Sigmoid colon (tissue), 7 donors: Measurements from ENCODE around the gene UBIAD1. TPM values are rescaled to one million over a fixed set of nuclear protein-coding genes. Genes with fewer than 3 reads are reported as not detected.

Source experiments
- DNase-seq: peaks from one replicate; pipeline ENCODE4 v3.0.0-alpha.2; 2019
- H3K27ac ChIP-seq, 4 donors: fragments of 200-600 bp; sonication (generic); one replicate each; pipeline ENCODE4 v1.5.1; 2016 to 2019; ENCODE audit warnings: mild to moderate bottlenecking in 1 of 4
- H3K27me3 ChIP-seq, 3 donors: fragments of 200-600 bp; sonication (generic); one replicate each; pipeline ENCODE4 v1.5.1; 2019; ENCODE audit warnings: mild to moderate bottlenecking in 1 of 3
- H3K36me3 ChIP-seq, 4 donors: fragments of 200-600 bp; sonication (generic); one replicate each; pipeline ENCODE4 v1.5.1; 2016 to 2019
- H3K4me1 ChIP-seq, 4 donors: fragments of 200-600 bp; sonication (generic); one replicate each; pipeline ENCODE4 v1.5.1; 2017 to 2019
- H3K4me3 ChIP-seq, 4 donors: fragments of 200-600 bp; sonication (generic); one replicate each; pipeline ENCODE4 v1.5.1; 2017 to 2019; ENCODE audit warnings: mild to moderate bottlenecking in 2 of 4, moderate library complexity in 1 of 4
- H3K9me3 ChIP-seq, 4 donors: fragments of 200-600 bp in 3 of 4; sonication (generic) in 3 of 4; one replicate each; pipeline versions ENCODE4 v1.5.1 to v1.6.1; 2013 to 2019
- EP300 ChIP-seq, 4 donors: sonication (generic); formaldehyde crosslinking; IDR thresholded peaks; one replicate each; pipeline ENCODE4 v1.6.1; 2017; ENCODE audit warnings: antibody characterized with exemption in 4 of 4
- POLR2A ChIP-seq, 2 donors: fragments of 450-650 bp; IDR thresholded peaks; one replicate each; pipeline ENCODE4 v1.6.1; 2016; ENCODE audit warnings: antibody characterized with exemption in 2 of 2, mild to moderate bottlenecking in 2 of 2, moderate library complexity in 2 of 2
- POLR2AphosphoS5 ChIP-seq, 4 donors: sonication (generic); formaldehyde crosslinking; IDR thresholded peaks; one replicate each; pipeline ENCODE4 v1.6.1; 2017; ENCODE audit warnings: antibody characterized with exemption in 4 of 4
- WGBS, 2 donors: extraction: QIAGEN DNeasy Blood & Tissue Kit; methylation state at CpG; one replicate each; pipeline ENCODE4 v1.1.7; 2013; 5-methylcytosine and 5-hydroxymethylcytosine counted together
- intact Hi-C: fragments of 100-400 bp; cut with DNase I; formaldehyde crosslinking; loops from one replicate; pipeline ENCODE4 v1.15.1; 2023
- polyA plus RNA-seq, 3 donors: library from polyadenylated mRNA; stranded (reverse); fragments of 200-250 nt; gene quantifications; one replicate each; pipeline ENCODE4 v1.2.3, GENCODE V29; 2013
- total RNA-seq, 4 donors: library from RNA; depleted of rRNA; stranded (reverse); fragments of >200 nt; gene quantifications; one replicate each; pipeline ENCODE4 v1.1.0, GENCODE V29; 2016
- TF ChIP-seq, protein P1 (sequence below), 4 experiments: fragments of 450-650 bp in 3 of 4; fragments of 200-600 bp in 1 of 4; IDR thresholded peaks; one replicate each; pipeline ENCODE4 v1.5.1; 2016 to 2019; ENCODE audit warnings: antibody characterized with exemption in 4 of 4, mild to moderate bottlenecking in 3 of 4, moderate library complexity in 2 of 4
- donor health status: healthy with polysubstance abuse.
- donor health status: Bipolar disorder and iron deficiency.
- donor health status: healthy.

UBIAD1 gene
- total and polyA plus RNA-seq, 7 donors = 3.6 to 13.6 (median 9.5) TPM

DNA sequence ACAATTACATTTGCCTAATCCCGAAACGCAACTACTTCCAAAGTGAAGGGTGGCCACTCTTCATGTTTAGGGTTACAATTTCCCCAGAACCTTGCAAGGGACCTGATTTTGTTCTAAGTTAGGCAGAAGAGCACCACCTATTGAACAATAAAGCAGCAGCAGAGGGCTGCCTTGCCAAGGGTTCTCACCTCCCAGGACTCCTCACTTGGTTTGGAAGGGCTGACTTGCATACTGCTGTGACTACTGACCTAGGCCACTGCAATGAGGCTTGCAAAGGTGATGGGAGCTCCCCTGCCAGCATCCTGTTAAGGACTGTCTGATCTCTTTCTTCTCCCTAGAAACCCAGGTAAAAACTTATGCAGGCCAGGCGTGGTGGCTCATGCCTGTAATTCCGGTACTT lies 24.8 kb upstream of the UBIAD1 start:
- Histone ChIP-seq H3K4me3 (no peak overlapping the region), H3K36me3 (peaks cover 28 to 76% (median 41%) of the 10 kb centered on the region in 4 donors), H3K27ac (no peak overlapping the region), H3K9me3 (no peaks in the 10 kb centered on the region), H3K27me3 (no peaks in the 10 kb centered on the region), H3K4me1 (no peaks in the 10 kb centered on the region)
- intact Hi-C loops = no loop called here
- DNase-seq = no peak
- TF ChIP-seq EP300 (IDR thresholded peaks at IDR 0.05) (no peak), POLR2A (IDR thresholded peaks at IDR 0.05) (no peak), POLR2AphosphoS5 (IDR thresholded peaks at IDR 0.05) (no peak)
- TF ChIP-seq, protein P1, sequence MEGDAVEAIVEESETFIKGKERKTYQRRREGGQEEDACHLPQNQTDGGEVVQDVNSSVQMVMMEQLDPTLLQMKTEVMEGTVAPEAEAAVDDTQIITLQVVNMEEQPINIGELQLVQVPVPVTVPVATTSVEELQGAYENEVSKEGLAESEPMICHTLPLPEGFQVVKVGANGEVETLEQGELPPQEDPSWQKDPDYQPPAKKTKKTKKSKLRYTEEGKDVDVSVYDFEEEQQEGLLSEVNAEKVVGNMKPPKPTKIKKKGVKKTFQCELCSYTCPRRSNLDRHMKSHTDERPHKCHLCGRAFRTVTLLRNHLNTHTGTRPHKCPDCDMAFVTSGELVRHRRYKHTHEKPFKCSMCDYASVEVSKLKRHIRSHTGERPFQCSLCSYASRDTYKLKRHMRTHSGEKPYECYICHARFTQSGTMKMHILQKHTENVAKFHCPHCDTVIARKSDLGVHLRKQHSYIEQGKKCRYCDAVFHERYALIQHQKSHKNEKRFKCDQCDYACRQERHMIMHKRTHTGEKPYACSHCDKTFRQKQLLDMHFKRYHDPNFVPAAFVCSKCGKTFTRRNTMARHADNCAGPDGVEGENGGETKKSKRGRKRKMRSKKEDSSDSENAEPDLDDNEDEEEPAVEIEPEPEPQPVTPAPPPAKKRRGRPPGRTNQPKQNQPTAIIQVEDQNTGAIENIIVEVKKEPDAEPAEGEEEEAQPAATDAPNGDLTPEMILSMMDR (IDR thresholded peaks at IDR 0.05) = no peak
- WGBS, 2 donors = 96% methylated on average over 4 of the region's 4 CpGs

DNA sequence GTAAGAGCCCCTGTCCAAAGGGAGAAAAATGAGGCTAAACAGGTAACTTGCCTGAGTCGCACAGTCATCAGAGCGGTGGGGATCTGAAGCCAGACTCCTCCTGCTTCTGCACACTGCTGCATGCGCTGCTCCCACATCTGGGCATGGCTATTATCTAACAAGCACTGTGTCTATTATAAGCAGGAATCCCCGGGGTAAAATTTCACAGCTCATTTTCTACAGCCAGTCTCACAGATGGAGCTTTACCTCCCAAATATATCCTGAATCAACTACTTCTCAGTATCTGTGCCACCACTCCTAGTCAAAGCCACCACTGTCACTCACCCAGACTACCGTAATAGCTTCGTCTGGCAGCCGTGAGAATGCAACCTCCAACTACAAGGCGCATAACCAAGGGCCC lies 20.5 kb upstream of the UBIAD1 start:
- Histone ChIP-seq H3K27ac (no peak overlapping the region), H3K36me3 (peaks cover 44 to 83% (median 61%) of the 10 kb centered on the region in 4 donors), H3K4me1 (no peaks in the 10 kb centered on the region), H3K4me3 (no peak overlapping the region), H3K27me3 (no peaks in the 10 kb centered on the region), H3K9me3 (no peaks in the 10 kb centered on the region)
- 95 to 96% methylated on average over 8 of the region's 8 CpGs for WGBS, 2 donors
- TF ChIP-seq, protein P1 (IDR thresholded peaks at IDR 0.05) = no peak
- TF ChIP-seq EP300 (IDR thresholded peaks at IDR 0.05) = no peak
- TF ChIP-seq POLR2A (IDR thresholded peaks at IDR 0.05) = no peak
- no peak for TF ChIP-seq POLR2AphosphoS5 (IDR thresholded peaks at IDR 0.05)
- intact Hi-C loops = no loop called here
- no peak for DNase-seq

DNA sequence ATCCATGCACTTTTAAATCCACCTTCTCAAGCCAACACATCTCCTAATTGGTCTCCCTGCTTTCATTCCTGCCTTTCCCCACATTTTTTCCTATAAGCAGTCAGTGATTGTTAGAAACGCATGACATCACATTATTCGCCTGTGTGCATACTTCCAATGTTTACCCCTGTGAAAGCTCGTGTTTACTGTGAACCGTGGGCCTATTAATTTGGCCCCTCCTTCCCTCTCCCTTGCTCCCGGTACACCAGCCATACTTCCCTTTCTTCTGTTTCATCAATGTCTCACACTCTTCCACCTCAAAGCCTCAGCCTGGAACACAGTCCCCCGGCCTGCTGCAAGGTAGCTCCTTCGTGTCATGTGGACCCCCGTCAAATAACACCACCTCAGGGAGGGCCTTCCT lies 19.8 kb upstream of the UBIAD1 start:
- Histone ChIP-seq H3K27me3 (no peaks in the 10 kb centered on the region), H3K9me3 (no peaks in the 10 kb centered on the region), H3K4me3 (no peak overlapping the region), H3K4me1 (no peaks in the 10 kb centered on the region), H3K27ac (no peak overlapping the region), H3K36me3 (peaks cover 51 to 83% (median 61%) of the 10 kb centered on the region in 4 donors)
- no peak for DNase-seq
- 77 to 82% methylated on average over 8 of the region's 8 CpGs for WGBS, 2 donors
- TF ChIP-seq POLR2AphosphoS5 (IDR thresholded peaks at IDR 0.05) (no peak), POLR2A (IDR thresholded peaks at IDR 0.05) (no peak), EP300 (IDR thresholded peaks at IDR 0.05) (no peak)
- TF ChIP-seq, protein P1 (IDR thresholded peaks at IDR 0.05) = no peak
- intact Hi-C loops = no loop called here

DNA sequence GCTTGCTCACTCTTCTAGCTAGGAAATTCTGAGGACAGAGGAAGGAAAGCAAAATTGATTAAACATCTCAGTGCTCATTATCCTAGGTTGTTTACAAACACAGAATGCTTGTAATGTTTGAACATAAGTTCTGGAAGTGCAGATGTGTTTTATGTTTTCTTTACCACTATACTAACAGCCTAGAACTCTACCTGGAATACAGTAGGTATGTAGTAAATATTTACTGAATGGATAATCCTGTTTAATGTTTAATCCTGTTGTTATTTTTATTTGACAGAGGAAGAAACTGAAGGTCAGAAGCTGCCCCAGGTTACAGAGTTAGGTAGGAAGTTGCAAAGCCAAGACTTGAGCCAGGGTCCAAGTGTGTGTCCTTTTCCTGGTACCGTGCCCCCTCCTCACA lies 16.7 kb upstream of the UBIAD1 start:
- Histone ChIP-seq H3K27me3 (no peaks in the 10 kb centered on the region), H3K9me3 (no peaks in the 10 kb centered on the region), H3K4me1 (peaks cover 0 to 8% (median 7%) of the 10 kb centered on the region in 4 donors), H3K27ac (no peak overlapping the region), H3K4me3 (no peak overlapping the region), H3K36me3 (peaks cover 45 to 85% (median 70%) of the 10 kb centered on the region in 4 donors)
- no peak for DNase-seq
- WGBS, 2 donors = 91 to 96% methylated on average over 1 of the region's 1 CpG
- TF ChIP-seq POLR2A (IDR thresholded peaks at IDR 0.05) (no peak), POLR2AphosphoS5 (IDR thresholded peaks at IDR 0.05) (no peak), EP300 (IDR thresholded peaks at IDR 0.05) (no peak)
- TF ChIP-seq, protein P1 (IDR thresholded peaks at IDR 0.05) = no peak
- intact Hi-C loops = no loop called here
